GM12864 (cell line): ENCODE data around the gene C19orf25.

Experiments used
- DNase-seq: peaks from one replicate; pipeline ENCODE4 v3.0.0-alpha.2; 2011; ENCODE audit warnings: low read depth
- H3K4me3 ChIP-seq: 2 replicates; pipeline ENCODE4 v1.5.1; 2011; ENCODE audit warnings: mild to moderate bottlenecking, low read depth, low read length, control low read depth
- CTCF ChIP-seq: IDR thresholded peaks from 2 replicates; pipeline ENCODE4 v1.5.1; 2011; ENCODE audit warnings: low read depth, mild to moderate bottlenecking, moderate library complexity, low read length, control low read depth, inconsistent platforms; ENCODE audit errors: missing control alignments

Gene C19orf25

GRCh38 chr19:1507192-1507660 is 28.2 kb upstream of the C19orf25 start:
- TF ChIP-seq CTCF, result no peak
- DNase-seq, result no peak
- H3K4me3 ChIP-seq, result no peak overlapping the region

DNA sequence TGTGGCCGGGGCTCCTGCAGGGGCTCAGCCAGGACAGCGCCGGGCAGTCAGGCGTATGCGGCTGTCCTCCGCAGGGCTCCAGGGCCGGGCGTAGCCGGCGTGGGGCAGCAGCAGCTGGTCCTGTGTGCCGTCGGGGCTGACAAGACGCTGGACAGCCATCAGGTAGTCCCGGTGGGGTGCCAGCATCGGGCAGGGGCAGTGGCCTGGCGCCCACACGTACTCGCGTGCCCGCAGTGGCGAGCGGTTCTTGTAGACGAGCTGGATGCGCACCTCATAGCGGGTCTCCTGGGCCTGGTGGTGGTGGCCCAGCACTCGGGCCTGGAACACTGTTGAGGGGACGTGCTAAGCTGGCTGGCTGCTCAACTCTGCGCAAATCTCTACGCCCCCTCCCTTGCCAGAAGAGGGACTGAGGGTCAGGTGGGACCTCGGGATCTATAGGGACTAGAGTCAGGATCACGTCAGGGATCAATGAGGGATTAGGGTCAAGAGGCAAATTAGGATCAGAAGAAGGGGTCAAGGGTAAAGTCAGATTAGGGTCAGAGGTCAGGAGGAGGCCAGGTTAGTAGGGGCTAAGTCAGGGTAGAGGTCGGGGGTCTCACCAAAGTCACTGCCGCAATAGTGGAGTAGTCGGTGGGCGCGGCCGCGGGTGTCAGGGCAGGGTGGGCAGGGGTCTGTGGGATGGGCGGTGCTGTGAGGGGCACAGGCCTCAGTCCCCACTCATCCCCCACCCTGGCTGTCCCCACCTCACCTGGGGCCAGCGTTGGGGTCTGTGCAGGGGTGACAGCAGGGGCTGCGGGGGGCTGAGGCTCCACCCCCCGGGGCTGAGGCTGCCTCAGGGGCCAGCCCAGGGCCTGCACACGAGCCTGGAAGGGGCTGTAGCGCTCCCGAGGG is 27.2 kb upstream of the C19orf25 start:
- TF ChIP-seq CTCF, result no peak
- no peak for DNase-seq
- no peak overlapping the region for H3K4me3 ChIP-seq

DNA sequence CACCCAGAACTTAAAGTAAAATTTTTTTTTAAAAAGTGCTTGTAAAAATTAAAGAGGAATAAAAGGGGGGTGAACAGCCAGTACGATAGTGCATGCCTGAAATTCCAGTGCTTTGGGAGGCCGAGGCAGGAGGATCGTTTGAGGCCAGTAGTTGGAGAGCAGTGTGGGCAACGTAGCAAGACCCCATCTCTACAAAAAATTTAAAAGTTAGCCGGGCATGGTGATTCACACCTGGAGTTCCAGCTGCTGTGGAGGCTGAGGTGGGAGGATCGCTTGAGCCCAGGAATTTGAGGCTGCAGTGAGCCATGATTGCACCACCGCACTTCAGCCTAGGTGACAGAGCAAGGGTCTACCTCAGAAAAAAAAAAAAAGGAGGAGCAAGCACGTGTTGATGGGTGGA is 26.0 kb upstream of the C19orf25 start:
- DNase-seq, result no peak
- TF ChIP-seq CTCF, result no peak

DNA sequence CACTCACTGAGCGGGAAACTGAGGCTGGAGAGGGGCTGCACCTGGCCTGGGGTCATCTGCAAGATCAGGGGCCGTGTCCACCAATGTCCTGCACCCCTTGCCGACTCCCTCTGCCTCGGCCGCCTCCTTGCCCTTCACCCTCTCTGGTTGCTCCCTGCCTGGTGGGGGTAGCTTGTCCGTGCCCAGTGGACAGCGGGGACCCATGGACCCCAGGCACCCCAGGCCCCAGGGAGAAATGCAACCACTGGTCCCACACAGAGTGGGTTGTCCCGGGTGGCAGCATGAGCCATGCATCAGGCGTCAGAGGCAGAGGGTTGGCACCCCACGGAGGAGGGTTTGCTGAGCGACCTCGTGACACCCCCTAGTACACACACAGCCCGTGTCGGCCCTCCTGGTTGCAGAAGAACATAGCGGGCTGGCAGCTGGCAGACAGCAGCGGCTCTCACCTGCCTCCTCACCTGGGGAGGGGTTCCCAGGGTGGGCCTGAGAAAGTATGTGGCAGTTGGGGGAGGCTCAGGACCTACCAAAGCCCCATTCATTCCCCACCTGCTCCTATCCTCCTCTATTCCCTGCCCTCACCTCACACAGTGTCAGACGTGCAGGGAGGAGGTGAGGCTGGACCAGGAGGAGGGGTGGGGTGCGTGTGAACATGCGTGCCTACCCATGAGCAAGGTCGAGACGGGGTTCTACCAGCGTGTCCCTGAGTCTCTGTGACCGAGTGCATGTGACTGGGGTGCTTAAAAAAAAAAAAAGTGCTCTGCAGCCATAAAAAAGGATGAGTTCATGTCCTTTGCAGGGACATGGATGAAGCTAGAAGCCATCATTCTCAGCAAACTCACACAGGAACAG is 25.1 kb upstream of the C19orf25 start:
- no peak overlapping the region for H3K4me3 ChIP-seq
- TF ChIP-seq CTCF, result no peak
- DNase-seq, result no peak

More for the DNA sequence above, 26.0 kb upstream of the C19orf25 start:
- no peak overlapping the region for H3K4me3 ChIP-seq

DNA sequence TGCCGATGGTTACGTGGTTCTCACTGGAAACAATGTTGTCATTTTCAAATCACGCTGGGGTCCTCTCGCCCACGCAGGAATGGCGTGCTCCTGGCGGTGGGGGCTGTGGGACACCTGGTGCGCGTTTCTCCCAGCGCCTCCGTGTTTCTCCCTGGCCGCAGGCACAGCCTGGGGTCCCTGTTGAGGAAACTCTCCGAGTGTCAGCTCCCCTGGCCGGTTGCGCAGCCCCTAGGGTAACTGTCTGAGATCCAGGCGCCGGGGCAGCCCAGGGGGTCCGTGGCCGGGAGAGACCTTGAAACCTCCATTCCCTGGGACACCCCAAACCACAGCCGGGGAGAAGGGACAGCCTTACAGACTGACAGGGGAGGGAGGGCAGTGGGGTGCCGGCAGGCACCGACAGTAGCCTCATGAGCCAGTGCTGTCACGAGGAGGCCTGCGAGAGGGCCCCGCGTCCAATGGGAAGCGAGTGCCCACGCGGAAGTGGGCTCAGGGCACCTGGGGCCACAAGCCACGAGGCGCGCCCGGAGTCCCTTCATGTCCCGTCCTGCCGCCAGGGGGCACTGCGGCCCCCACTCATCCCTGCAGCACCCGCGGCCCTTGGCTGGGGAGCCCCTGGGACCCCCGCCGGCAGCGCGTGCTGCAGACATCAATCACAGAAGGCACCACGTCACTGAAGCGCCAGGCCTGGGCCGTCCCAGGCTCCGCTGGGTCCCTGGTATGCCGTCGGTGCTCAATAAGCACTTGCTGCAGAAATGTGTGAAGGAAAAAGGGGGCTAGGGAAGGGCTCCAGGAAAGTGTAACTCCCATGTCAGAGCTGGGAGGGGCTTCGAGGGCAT is 24.3 kb upstream of the C19orf25 start:
- DNase-seq, result no peak
- peak; percentile 84 for TF ChIP-seq CTCF
- no peak overlapping the region for H3K4me3 ChIP-seq

DNA sequence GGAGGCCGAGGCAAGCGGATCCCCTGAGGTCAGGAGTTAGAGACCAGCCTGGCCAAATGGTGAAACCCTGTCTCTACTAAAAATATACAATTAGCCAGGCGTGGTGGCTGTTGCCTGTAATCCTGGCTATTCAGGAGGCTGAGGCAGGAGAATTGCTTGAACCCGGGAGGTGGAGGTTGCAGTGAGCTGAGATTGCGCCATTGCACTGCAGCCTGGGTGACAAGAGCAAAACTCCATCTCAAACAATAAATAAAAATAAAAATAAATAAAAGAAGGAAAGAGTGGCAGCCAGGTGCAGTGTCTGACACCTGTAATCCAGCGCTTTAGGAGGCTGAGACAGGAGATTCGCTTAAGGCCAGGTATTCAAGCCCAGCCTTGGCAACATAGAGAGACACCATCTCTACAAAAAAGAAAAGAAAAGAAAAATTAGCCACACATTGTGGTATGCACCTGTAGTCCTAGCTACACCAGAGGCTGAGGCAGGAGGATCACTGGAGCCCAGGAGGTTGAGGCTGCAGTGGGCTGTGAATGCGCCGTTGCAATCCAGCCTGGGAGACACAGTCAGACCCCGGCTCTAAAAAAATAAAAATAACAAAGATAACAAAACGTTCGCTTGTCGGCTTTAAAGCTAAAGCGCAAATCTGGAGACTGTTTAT is 23.5 kb upstream of the C19orf25 start:
- TF ChIP-seq CTCF, result no peak
- no peak overlapping the region for H3K4me3 ChIP-seq
- no peak for DNase-seq
